OCI-LY3 (cell line): ENCODE data around the gene FSTL3.
"Not testable (repeated sequence)": the region's sequence is repeated elsewhere in the genome, so short reads cannot be mapped to it uniquely, and the experiment has no call there.

Source experiments
- H2AFZ ChIP-seq: fragments of 200-600, 300-600 bp; shearing (Covaris generic); 2 replicates; pipeline ENCODE4 v1.6.0; 2014; ENCODE audit warnings: antibody characterized with exemption, low read depth, low read length
- H3K27ac ChIP-seq: fragments of 200-600, 300-600 bp; sonication (generic); 2 replicates; pipeline ENCODE4 v1.5.1; 2014; ENCODE audit warnings: mild to moderate bottlenecking, low read length, moderate library complexity, mixed read lengths
- H3K27me3 ChIP-seq: fragments of 200-600, 300-600 bp; sonication (generic); 2 replicates; pipeline ENCODE4 v1.6.1; 2014; ENCODE audit warnings: low read depth, low read length, mixed read lengths
- H3K36me3 ChIP-seq: fragments of 200-600, 300-600 bp; sonication (generic); replicated peaks from 2 replicates; pipeline ENCODE3; 2014; ENCODE audit warnings: low read depth, low read length, mixed read lengths
- H3K4me1 ChIP-seq: fragments of 300-600, 200-600 bp; sonication (generic); 2 replicates; pipeline ENCODE4 v1.6.1; 2014; ENCODE audit warnings: low read length, mixed read lengths
- H3K4me2 ChIP-seq: fragments of 200-600, 300-600 bp; sonication (generic); 2 replicates; pipeline ENCODE4 v1.6.1; 2014; ENCODE audit warnings: low read length, mixed read lengths
- H3K4me3 ChIP-seq: fragments of 300-600, 200-600 bp; sonication (generic); 2 replicates; pipeline ENCODE4 v1.5.1; 2014; ENCODE audit warnings: antibody characterized with exemption, mild to moderate bottlenecking, low read length, moderate library complexity
- H3K79me2 ChIP-seq: fragments of 300-600, 200-600 bp; shearing (Covaris generic); 2 replicates; pipeline ENCODE4 v1.6.1; 2014; ENCODE audit warnings: mild to moderate bottlenecking, low read length, mixed read lengths
- H3K9ac ChIP-seq: fragments of 300-600, 200-600 bp; shearing (Covaris generic); 2 replicates; pipeline ENCODE4 v1.6.0; 2014; ENCODE audit warnings: mild to moderate bottlenecking, low read length, moderate library complexity
- H3K9me3 ChIP-seq: fragments of 200-600, 300-600 bp; shearing (Covaris generic); 2 replicates; pipeline ENCODE4 v1.6.1; 2014; ENCODE audit warnings: low read length, mixed read lengths; ENCODE audit not compliant: insufficient read depth
- H4K20me1 ChIP-seq: fragments of 200-600, 300-600 bp; sonication (generic); 2 replicates; pipeline ENCODE4 v1.6.1; 2016; ENCODE audit warnings: low read length, mixed read lengths; ENCODE audit not compliant: insufficient read depth
- EZH2phosphoT487 ChIP-seq: fragments of 200-600 bp; shearing (Covaris generic); IDR thresholded peaks from 2 replicates; pipeline ENCODE4 v1.6.1; 2018; ENCODE audit warnings: antibody characterized with exemption, mixed run types, low read depth
- TF ChIP-seq, protein P1 (sequence below): fragments of 200-600, 300-600 bp; sonication (generic); IDR thresholded peaks from 2 replicates; pipeline ENCODE4 v1.5.1; 2014; ENCODE audit warnings: antibody characterized with exemption, low read length, low read depth

The FSTL3 gene

DNA sequence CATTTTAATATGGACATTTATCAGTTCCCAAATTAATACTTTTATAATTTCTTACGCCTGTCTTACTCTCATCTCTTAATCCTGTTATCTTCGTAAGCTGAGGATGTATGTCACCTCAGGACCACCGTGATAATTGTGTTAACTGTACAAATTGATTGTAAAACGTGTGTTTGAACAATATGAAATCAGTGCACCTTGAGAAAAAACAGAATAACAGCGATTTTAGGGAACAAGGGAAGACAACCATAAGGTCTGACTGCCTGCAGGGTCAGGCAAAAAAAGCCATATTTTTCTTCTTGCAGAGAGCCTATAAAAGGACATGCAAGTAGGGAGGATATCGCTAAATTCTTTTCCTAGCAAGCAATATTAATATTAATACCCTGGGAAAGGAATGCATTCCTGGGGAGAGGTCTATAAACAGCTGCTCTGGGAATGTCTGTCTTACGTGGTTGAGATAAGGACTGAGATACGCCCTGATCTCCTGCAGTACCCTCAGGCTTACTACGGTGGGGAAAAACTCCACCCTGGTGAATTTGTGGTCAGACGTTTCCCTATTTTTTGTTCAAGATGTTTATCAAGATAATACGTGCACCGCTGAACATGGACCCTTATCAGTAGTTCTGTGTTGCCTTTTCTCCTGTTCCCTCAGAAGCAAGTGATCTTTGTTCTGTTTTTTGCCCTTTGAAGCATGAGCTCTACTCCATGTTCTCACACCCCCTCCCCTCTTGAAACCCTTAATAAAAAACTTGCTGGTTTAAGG, 7.3 kb upstream of the FSTL3 start:
- H3K27me3 ChIP-seq, H3K4me2 ChIP-seq, H3K4me3 ChIP-seq, H3K9ac ChIP-seq, H3K79me2 ChIP-seq, H3K4me1 ChIP-seq, H3K9me3 ChIP-seq, H2AFZ ChIP-seq, H3K27ac ChIP-seq, H3K36me3 ChIP-seq, H4K20me1 ChIP-seq: not testable (repeated sequence)

DNA sequence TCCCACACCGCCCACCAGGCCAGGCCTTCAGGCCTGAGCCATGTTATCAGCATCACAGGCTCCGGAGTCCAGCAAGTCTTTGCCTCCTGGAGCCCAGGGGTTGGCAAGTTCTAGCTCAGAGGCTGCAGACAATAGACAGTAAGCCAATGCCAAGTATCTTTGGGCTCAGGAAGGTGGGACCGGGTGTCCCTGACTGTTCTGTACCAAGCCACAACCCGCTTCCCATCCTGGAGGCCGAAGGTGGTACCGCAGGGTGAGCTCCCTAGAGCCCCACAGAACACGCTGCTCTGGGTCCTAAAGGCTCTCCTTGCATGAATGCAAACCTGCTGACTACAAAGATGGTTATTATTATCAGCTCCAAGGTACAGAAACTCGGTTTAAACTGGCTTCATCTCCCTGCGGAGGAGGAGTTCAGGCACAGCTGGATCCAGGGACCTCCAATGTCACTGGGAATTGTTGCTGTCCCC, 5.5 kb upstream of the FSTL3 start:
- Histone ChIP-seq H3K27me3 (no peaks in the 10 kb centered on the region), H3K4me2 (no peak overlapping the region), H3K27ac (no peak overlapping the region), H3K9ac (no peak overlapping the region), H3K79me2 (no peaks in the 10 kb centered on the region), H3K9me3 (no peaks in the 10 kb centered on the region), H2AFZ (no peak overlapping the region), H3K36me3 (no peaks in the 10 kb centered on the region), H3K4me1 (no peaks in the 10 kb centered on the region), H4K20me1 (no peaks in the 10 kb centered on the region), H3K4me3 (no peak overlapping the region)
- TF ChIP-seq EZH2phosphoT487, result no peak
- TF ChIP-seq, protein P1, sequence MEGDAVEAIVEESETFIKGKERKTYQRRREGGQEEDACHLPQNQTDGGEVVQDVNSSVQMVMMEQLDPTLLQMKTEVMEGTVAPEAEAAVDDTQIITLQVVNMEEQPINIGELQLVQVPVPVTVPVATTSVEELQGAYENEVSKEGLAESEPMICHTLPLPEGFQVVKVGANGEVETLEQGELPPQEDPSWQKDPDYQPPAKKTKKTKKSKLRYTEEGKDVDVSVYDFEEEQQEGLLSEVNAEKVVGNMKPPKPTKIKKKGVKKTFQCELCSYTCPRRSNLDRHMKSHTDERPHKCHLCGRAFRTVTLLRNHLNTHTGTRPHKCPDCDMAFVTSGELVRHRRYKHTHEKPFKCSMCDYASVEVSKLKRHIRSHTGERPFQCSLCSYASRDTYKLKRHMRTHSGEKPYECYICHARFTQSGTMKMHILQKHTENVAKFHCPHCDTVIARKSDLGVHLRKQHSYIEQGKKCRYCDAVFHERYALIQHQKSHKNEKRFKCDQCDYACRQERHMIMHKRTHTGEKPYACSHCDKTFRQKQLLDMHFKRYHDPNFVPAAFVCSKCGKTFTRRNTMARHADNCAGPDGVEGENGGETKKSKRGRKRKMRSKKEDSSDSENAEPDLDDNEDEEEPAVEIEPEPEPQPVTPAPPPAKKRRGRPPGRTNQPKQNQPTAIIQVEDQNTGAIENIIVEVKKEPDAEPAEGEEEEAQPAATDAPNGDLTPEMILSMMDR, result no peak

DNA sequence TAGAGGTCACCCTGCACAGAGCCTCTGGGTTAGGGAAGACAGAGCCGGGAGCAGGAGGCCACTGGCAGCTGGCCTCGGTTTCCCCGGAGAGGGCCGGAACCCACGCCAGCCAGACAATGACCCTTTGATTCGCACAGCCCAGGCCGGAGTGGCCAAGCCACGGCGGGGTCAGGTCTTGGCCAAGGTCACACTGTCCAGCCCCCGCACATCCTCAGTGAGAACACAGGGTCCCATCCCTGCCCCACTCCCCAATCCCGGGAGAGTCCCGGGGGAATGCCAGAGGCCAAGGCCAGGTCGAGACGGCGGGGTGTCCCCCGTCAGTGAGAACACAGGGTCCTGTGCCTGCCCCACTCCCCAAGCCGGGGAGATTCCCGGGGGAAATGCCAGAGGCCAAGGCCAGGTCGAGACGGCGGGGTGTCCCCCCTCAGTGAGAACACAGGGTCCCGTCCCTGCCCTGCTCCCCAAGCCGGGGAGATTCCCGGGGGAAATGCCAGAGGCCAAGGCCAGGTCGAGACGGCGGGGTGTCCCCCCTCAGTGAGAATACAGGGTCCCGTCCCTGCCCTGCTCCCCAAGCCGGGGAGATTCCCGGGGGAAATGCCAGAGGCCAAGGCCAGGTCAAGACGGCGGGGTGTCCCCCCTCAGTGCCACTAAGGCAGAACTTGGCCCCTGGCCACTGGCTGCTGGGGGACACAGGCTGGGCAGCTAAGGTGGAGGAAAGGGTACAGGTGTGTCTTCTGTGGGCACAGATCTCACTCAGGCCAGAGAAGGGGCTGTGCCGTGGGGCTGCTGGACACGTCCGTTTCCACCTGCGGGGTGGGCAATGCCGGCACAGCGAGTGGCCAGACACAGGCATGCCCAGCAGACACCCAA, 1.7 kb upstream of the FSTL3 start:
- Histone ChIP-seq H2AFZ (no peak overlapping the region), H4K20me1 (peaks cover 3% of the 10 kb centered on the region; the same call in 1 of the 2 replicates), H3K9me3 (no peaks in the 10 kb centered on the region), H3K9ac (no peak overlapping the region), H3K4me1 (peaks cover 6% of the 10 kb centered on the region), H3K4me3 (no peak overlapping the region), H3K79me2 (peaks cover 8% of the 10 kb centered on the region), H3K36me3 (no peaks in the 10 kb centered on the region), H3K27me3 (no peaks in the 10 kb centered on the region), H3K27ac (no peak overlapping the region), H3K4me2 (no peak overlapping the region)
- TF ChIP-seq, protein P1, result no peak
- no peak for TF ChIP-seq EZH2phosphoT487

DNA sequence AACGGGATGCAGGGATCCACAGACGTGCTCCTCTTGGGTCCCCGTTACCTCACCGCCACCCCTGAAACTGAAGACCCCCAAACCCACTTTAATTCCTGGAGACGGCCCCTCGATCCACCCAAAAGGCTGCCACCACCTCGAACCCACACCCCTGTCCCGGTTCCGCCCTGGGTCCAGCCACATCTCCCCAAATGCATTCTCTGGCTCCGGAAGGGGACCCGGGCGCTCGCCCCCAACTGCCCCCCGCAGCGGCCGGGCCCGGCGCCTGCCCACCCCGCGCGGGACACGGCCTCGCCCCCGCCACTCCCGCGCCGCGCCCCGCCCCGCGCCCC, 219 bp upstream of the FSTL3 start:
- Histone ChIP-seq H3K9ac (no peak overlapping the region), H3K27me3 (no peaks in the 10 kb centered on the region), H2AFZ (no peak overlapping the region), H3K4me1 (peaks cover 6% of the 10 kb centered on the region), H3K79me2 (peaks cover 9% of the 10 kb centered on the region), H3K27ac (no peak overlapping the region), H3K36me3 (no peaks in the 10 kb centered on the region), H3K4me2 (no peak overlapping the region), H3K4me3 (no peak overlapping the region), H3K9me3 (no peaks in the 10 kb centered on the region), H4K20me1 (peaks cover 3% of the 10 kb centered on the region; the same call in 1 of the 2 replicates)
- no peak for TF ChIP-seq EZH2phosphoT487
- TF ChIP-seq, protein P1, result no peak
